Measurements from ENCODE around the gene CCDC90B.

CCDC90B gene

GRCh38 chr11:83235825-83236224 lies 50.3 kb downstream of the CCDC90B start:
- no peak for DNase-seq (ENCODE audit: low spot score)

GRCh38 chr11:83223457-83223856 lies 62.7 kb downstream of the CCDC90B start:
- no peak for DNase-seq (ENCODE audit: low spot score)

GRCh38 chr11:83222499-83222898 lies 63.7 kb downstream of the CCDC90B start:
- no peak for DNase-seq (ENCODE audit: low spot score)

GRCh38 chr11:83221694-83222093 lies 64.5 kb downstream of the CCDC90B start:
- no peak for DNase-seq (ENCODE audit: low spot score)

GRCh38 chr11:83220260-83220659 lies 65.9 kb downstream of the CCDC90B start:
- DNase-seq (ENCODE audit: low spot score), result no peak

- DNase-seq (ENCODE audit: low spot score), result peak; percentile 6
Observed at GRCh38 chr11:83219095-83219494, 67.1 kb downstream of the CCDC90B start.

All from HuH-7 (cell line).